Fibroblast of lung (primary cell): Measurements from ENCODE around the gene SMPD3. TPM values are rescaled to one million over a fixed set of nuclear protein-coding genes. Genes with fewer than 3 reads are reported as not detected.

ENCODE experiments used
- DNase-seq, 2 donors: peaks; one replicate each; pipeline versions ENCODE4 v3.0.0 to v3.0.0-alpha.2; 2010; ENCODE audit warnings: low read depth in 2 of 2
- H2AFZ ChIP-seq: 2 replicates; pipeline ENCODE4 v1.5.1; 2012; ENCODE audit warnings: low read length, control low read depth, inconsistent platforms
- H3K27ac ChIP-seq: 2 replicates; pipeline ENCODE4 v1.5.1; 2011; ENCODE audit warnings: low read length, control low read depth; ENCODE audit not compliant: insufficient read depth
- H3K27me3 ChIP-seq: 2 replicates; pipeline ENCODE4 v1.5.1; 2011; ENCODE audit warnings: mild to moderate bottlenecking, low read length; ENCODE audit not compliant: control insufficient read depth, insufficient read depth
- H3K36me3 ChIP-seq: 2 replicates; pipeline ENCODE4 v1.5.1; 2011; ENCODE audit warnings: low read length; ENCODE audit not compliant: control insufficient read depth, insufficient read depth
- H3K4me1 ChIP-seq: 2 replicates; pipeline ENCODE4 v1.5.1; 2011; ENCODE audit warnings: low read length; ENCODE audit not compliant: control insufficient read depth, insufficient read depth; ENCODE audit errors: extremely low read depth
- H3K4me2 ChIP-seq: 2 replicates; pipeline ENCODE4 v1.5.1; 2011; ENCODE audit warnings: low read length, control low read depth; ENCODE audit not compliant: insufficient read depth; ENCODE audit errors: extremely low read depth
- H3K4me3 ChIP-seq, 4 experiments: fragments of 200-600 bp in 1 of 4; sonication (generic) in 1 of 4; replicated peaks in 1 of 4; 2 replicates each; pipeline ENCODE4 v1.5.1; 2011 to 2016; ENCODE audit warnings: low read length in 4 of 4, low read depth in 3 of 4, mild to moderate bottlenecking in 3 of 4, control low read depth in 2 of 4, inconsistent platforms in 1 of 4, mixed read lengths in 1 of 4; ENCODE audit not compliant: insufficient read depth in 1 of 4; ENCODE audit errors: control extremely low read depth in 1 of 4
- H3K79me2 ChIP-seq: 2 replicates; pipeline ENCODE4 v1.5.1; 2012; ENCODE audit warnings: mild to moderate bottlenecking, low read length, inconsistent platforms; ENCODE audit not compliant: control insufficient read depth, insufficient read depth
- H3K9ac ChIP-seq: 2 replicates; pipeline ENCODE4 v1.5.1; 2011; ENCODE audit warnings: mild to moderate bottlenecking, low read length, control low read depth; ENCODE audit not compliant: insufficient read depth
- H3K9me3 ChIP-seq: 2 replicates; pipeline ENCODE4 v1.5.1; 2012; ENCODE audit warnings: low read depth, low read length; ENCODE audit not compliant: control insufficient read depth, insufficient read depth
- H4K20me1 ChIP-seq: 2 replicates; pipeline ENCODE4 v1.5.1; 2011; ENCODE audit warnings: low read length; ENCODE audit not compliant: control insufficient read depth, insufficient read depth; ENCODE audit errors: extremely low read depth
- EZH2 ChIP-seq: IDR thresholded peaks from 2 replicates; pipeline ENCODE4 v1.5.1; 2012; ENCODE audit warnings: low read length, control low read depth, mild to moderate bottlenecking; ENCODE audit errors: missing control alignments
- polyA plus RNA-seq, 2 donors: library from polyadenylated mRNA; depleted of rRNA in 1 of 2; stranded (reverse) in 1 of 2; unstranded in 1 of 2; fragments of >200 nt; gene quantifications; 2 replicates each; pipeline ENCODE4 v1.2.1, GENCODE V29; 2011 to 2012; ENCODE audit warnings: missing spikeins in 1 of 2
- total RNA-seq: library from RNA; depleted of rRNA; stranded (reverse); fragments of >200 nt; gene quantifications from 2 replicates; pipeline ENCODE4 v1.2.1, GENCODE V29; 2014
- TF ChIP-seq, protein P1 (sequence below), 2 donors: IDR thresholded peaks in 1 of 2; conservative IDR thresholded peaks in 1 of 2; 1 replicate in 1 of 2; 2 replicates in 1 of 2; pipeline ENCODE4 v1.5.1; 2011 to 2012; ENCODE audit warnings: low read length in 2 of 2, control low read depth in 1 of 2, inconsistent platforms in 1 of 2, low read depth in 1 of 2, mild to moderate bottlenecking in 1 of 2

Gene SMPD3
- total and polyA plus RNA-seq, 2 donors (not counting 1 experiment from before 2014, with no cell fraction given) = under 0.01 to 0.08 TPM

DNA sequence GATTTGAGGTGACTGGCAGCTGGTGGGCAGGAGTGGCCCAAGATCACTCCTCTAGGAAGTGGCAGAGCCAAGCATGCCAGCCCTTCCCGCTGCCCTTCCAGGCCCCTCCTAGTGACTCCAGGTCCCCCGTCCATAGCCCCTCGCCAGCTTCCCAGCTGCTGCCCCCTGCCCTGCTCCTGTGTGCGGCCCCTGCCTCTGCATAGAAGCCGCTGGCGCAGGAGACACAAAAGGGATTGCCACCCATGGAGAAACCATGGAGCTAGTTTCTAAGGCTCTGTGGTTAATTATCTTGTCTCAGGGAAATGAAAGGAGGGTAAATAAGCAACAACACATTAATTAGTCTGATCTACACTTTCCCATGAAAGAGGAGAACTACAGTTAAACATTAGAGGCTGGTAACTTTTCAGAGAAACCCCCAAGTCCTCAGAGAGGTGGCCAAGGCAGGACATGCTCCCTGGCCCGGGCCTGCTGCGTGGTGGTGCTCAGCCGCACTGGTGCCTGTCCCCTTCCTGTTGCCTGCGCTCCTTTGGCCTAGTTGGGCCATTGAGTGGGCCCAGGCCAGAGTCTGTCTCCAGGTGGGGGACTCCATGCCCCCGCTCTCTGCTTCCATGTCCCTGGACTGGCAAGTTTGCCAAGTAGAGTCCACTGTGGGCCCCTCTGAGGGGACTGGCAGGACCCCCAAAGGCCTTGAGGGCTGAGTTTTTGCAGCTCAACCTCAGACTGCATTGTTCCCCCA, 72.3 kb downstream of the SMPD3 start:
- H3K9me3 ChIP-seq = no peaks in the 10 kb centered on the region
- no peak overlapping the region for H3K4me3 ChIP-seq
- no peak for DNase-seq
- TF ChIP-seq, protein P1, sequence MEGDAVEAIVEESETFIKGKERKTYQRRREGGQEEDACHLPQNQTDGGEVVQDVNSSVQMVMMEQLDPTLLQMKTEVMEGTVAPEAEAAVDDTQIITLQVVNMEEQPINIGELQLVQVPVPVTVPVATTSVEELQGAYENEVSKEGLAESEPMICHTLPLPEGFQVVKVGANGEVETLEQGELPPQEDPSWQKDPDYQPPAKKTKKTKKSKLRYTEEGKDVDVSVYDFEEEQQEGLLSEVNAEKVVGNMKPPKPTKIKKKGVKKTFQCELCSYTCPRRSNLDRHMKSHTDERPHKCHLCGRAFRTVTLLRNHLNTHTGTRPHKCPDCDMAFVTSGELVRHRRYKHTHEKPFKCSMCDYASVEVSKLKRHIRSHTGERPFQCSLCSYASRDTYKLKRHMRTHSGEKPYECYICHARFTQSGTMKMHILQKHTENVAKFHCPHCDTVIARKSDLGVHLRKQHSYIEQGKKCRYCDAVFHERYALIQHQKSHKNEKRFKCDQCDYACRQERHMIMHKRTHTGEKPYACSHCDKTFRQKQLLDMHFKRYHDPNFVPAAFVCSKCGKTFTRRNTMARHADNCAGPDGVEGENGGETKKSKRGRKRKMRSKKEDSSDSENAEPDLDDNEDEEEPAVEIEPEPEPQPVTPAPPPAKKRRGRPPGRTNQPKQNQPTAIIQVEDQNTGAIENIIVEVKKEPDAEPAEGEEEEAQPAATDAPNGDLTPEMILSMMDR (conservative IDR thresholded peaks at IDR 0.05 in 1 of 2, IDR thresholded peaks at IDR 0.05 in 1 of 2; ENCODE audit: low read depth in 1 of 2, low read length in 2 of 2) = no peak
- no peak for TF ChIP-seq EZH2
- peaks cover 9% of the 10 kb centered on the region for H3K27me3 ChIP-seq
- H3K9ac ChIP-seq = no peak overlapping the region
- H4K20me1 ChIP-seq = no peaks in the 10 kb centered on the region
- no peaks in the 10 kb centered on the region for H3K36me3 ChIP-seq
- no peaks in the 10 kb centered on the region for H3K4me1 ChIP-seq
- no peak overlapping the region for H3K4me2 ChIP-seq
- H3K79me2 ChIP-seq = no peaks in the 10 kb centered on the region
- no peak overlapping the region for H3K27ac ChIP-seq
- no peak overlapping the region for H2AFZ ChIP-seq

DNA sequence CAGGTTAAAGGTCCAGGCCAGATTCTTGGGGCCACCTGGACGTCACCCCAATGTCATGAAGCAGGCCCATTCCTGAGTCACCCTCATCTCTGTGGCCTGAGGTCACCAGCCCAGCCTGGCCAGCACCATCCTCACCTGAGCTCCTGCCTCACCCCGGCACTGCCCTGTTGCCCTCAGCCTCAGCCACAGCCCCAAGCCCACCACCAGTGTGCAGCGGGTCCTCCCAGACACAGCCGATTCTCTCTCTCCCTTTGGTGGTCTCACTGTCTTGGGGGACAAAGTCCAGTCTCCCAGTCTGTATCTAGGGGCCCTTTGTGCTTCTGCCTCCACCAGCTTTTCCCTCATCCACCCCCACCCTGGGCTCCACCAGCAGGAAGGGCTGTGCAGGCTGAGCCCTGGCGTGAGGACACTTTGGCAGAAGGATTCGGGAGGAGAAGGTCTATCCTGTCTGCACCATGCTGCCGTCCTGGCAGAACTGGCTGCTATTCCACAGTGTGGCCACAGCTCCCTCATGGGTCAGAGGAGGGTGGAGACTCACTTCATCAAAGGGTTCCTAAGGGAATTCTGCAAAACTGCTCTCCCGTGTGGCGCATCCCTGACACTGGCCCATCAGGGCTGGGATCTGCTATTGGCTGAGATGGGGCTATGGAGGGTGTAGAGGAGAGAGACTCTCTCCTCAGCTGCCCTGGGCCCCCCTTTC, 73.2 kb downstream of the SMPD3 start:
- H3K9me3 ChIP-seq = no peaks in the 10 kb centered on the region
- H3K4me1 ChIP-seq = no peaks in the 10 kb centered on the region
- DNase-seq = no peak
- H3K36me3 ChIP-seq = no peaks in the 10 kb centered on the region
- no peak overlapping the region for H2AFZ ChIP-seq
- H4K20me1 ChIP-seq = no peaks in the 10 kb centered on the region
- H3K27me3 ChIP-seq = peaks cover 9% of the 10 kb centered on the region
- TF ChIP-seq EZH2 = no peak
- TF ChIP-seq, protein P1 (conservative IDR thresholded peaks at IDR 0.05 in 1 of 2, IDR thresholded peaks at IDR 0.05 in 1 of 2; ENCODE audit: low read depth in 1 of 2, low read length in 2 of 2) = no peak
- no peak overlapping the region for H3K9ac ChIP-seq
- no peaks in the 10 kb centered on the region for H3K79me2 ChIP-seq
- no peak overlapping the region for H3K4me2 ChIP-seq
- H3K4me3 ChIP-seq = no peak overlapping the region
- no peak overlapping the region for H3K27ac ChIP-seq

DNA sequence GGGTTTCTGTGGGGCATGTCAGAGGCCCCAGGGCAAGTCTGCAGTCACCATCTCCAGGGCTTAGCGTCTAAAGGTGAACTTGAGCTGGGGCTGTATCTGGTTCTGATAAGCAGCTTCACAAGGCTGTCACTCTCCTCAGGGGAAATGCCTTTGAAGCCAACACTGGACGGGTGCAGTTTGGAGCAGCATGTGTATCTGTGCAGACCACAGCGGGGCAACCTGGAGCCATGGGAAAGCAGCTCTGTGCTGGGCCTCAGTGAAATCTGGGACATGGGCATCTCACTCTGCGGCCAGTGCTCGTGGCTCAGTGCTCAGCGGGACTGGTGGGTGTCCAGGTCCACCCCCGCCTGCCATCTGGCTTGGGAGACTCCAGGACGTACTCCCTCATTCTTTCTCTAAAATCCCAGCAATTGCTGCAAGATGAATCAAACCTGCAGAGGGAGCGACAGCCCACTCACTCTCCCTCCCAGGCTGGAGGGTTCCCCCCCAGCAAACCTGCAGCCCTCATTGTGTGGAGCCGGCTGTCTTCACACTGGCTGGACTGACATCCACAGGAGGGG, 74.0 kb downstream of the SMPD3 start:
- no peak overlapping the region for H2AFZ ChIP-seq
- peaks cover 9% of the 10 kb centered on the region for H3K27me3 ChIP-seq
- no peaks in the 10 kb centered on the region for H3K79me2 ChIP-seq
- H3K4me3 ChIP-seq = no peak overlapping the region
- no peaks in the 10 kb centered on the region for H3K36me3 ChIP-seq
- H3K9me3 ChIP-seq = no peaks in the 10 kb centered on the region
- no peak for DNase-seq
- no peaks in the 10 kb centered on the region for H3K4me1 ChIP-seq
- no peaks in the 10 kb centered on the region for H4K20me1 ChIP-seq
- no peak overlapping the region for H3K27ac ChIP-seq
- H3K9ac ChIP-seq = no peak overlapping the region
- H3K4me2 ChIP-seq = no peak overlapping the region
- TF ChIP-seq, protein P1 (conservative IDR thresholded peaks at IDR 0.05 in 1 of 2, IDR thresholded peaks at IDR 0.05 in 1 of 2; ENCODE audit: low read depth in 1 of 2, low read length in 2 of 2) = no peak
- TF ChIP-seq EZH2 = no peak
